ENCODE results near the gene EIF4G3. TPM values are rescaled to one million over a fixed set of nuclear protein-coding genes. Genes with fewer than 3 reads are reported as not detected.
"Not testable (repeated sequence)": the region's sequence is repeated elsewhere in the genome, so short reads cannot be mapped to it uniquely, and the experiment has no call there.

EIF4G3 gene
- total RNA-seq, 1 experiment from 2014 or later = 39.9 TPM

DNA sequence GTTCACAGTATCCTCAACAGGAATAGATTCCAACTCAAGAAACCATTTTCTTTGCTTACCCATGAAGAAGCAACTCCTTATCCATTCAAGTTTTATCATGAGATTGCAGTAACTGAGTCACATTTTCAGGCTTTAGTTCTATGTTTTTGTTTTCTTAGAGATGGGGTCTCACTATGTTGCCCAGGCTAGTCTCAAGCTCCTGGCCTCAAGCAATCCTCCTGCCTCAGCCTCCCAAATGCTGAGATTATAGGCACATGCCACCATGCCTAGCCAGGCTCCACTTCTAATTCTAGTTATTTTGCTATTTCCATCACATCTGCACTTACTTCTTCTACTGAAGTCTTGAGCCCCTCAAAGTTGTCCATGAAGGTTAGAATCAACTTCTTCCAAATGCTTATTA lies 246.3 kb downstream of the EIF4G3 start:
- Mint-ChIP-seq H3K27me3 (ENCODE audit: unreplicated experiment) (no peaks in the 10 kb centered on the region), H3K9me3 (ENCODE audit: low read depth, unreplicated experiment) (no peaks in the 10 kb centered on the region), H3K27ac (ENCODE audit: unreplicated experiment) (no peak overlapping the region), H3K36me3 (ENCODE audit: insufficient read depth, unreplicated experiment) (no peaks in the 10 kb centered on the region), H3K4me1 (ENCODE audit: low read depth, unreplicated experiment) (no peaks in the 10 kb centered on the region), H3K4me3 (ENCODE audit: low read depth, unreplicated experiment) (no peak overlapping the region)
- intact Hi-C loops (cut with micrococcal nuclease; ENCODE audit: unreplicated experiment) = no loop called here
- CTCF ChIA-PET = no interaction called here
- DNase-seq = no peak
- TF ChIP-seq, protein P1, sequence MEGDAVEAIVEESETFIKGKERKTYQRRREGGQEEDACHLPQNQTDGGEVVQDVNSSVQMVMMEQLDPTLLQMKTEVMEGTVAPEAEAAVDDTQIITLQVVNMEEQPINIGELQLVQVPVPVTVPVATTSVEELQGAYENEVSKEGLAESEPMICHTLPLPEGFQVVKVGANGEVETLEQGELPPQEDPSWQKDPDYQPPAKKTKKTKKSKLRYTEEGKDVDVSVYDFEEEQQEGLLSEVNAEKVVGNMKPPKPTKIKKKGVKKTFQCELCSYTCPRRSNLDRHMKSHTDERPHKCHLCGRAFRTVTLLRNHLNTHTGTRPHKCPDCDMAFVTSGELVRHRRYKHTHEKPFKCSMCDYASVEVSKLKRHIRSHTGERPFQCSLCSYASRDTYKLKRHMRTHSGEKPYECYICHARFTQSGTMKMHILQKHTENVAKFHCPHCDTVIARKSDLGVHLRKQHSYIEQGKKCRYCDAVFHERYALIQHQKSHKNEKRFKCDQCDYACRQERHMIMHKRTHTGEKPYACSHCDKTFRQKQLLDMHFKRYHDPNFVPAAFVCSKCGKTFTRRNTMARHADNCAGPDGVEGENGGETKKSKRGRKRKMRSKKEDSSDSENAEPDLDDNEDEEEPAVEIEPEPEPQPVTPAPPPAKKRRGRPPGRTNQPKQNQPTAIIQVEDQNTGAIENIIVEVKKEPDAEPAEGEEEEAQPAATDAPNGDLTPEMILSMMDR (IDR thresholded peaks at IDR 0.05; ENCODE audit: unreplicated experiment) = no peak
- no TSS peak for BruUV-seq (replicated peaks)

DNA sequence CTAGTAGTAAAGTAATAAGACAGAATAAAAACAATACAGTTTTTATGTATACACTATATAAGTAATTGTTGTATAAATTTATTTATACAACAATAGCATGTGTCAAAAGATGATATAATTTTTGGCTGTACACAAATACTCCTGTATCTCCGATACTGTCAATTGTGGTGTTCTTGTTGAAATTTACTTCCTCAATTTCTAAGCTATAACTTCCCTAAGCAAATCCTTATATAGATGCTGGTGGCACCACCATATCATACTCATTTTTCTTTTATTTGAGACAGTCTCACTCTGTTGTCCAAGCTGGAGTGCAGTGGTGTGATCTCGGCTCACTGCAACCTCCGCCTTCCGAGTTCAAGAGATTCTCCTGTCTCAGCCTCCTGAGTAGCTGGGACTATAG lies 248.6 kb downstream of the EIF4G3 start:
- BruUV-seq (replicated peaks) = no TSS peak
- H3K4me1 Mint-ChIP-seq (ENCODE audit: low read depth, unreplicated experiment) = no peaks in the 10 kb centered on the region
- no peak overlapping the region for H3K4me3 Mint-ChIP-seq (ENCODE audit: low read depth, unreplicated experiment)
- CTCF ChIA-PET = no interaction called here
- no peak for DNase-seq
- H3K36me3 Mint-ChIP-seq (ENCODE audit: insufficient read depth, unreplicated experiment) = no peaks in the 10 kb centered on the region
- H3K27ac Mint-ChIP-seq (ENCODE audit: unreplicated experiment) = no peak overlapping the region
- intact Hi-C loops (cut with micrococcal nuclease; ENCODE audit: unreplicated experiment) = no loop called here
- no peaks in the 10 kb centered on the region for H3K27me3 Mint-ChIP-seq (ENCODE audit: unreplicated experiment)
- TF ChIP-seq, protein P1 (IDR thresholded peaks at IDR 0.05; ENCODE audit: unreplicated experiment) = no peak
- H3K9me3 Mint-ChIP-seq (ENCODE audit: low read depth, unreplicated experiment) = no peaks in the 10 kb centered on the region

DNA sequence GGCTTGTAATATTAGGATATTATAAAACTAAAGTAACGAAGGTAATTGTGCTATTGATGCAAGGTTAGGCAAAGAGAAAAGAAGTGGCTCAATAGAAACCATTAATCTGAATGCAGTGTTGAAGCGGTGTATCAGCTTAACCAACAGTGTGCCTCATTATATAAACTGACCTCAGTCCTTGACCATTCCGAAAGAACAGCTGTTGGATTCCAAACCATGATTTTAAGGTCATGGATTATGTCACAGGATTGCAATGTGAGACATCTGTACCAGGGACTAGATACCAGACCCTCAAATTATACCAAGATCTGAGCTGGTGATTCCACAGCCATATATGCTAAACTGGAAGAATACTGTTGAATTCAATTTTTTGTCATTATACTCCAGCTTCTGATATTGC lies 255.4 kb downstream of the EIF4G3 start:
- Mint-ChIP-seq H3K4me3 (ENCODE audit: low read depth, unreplicated experiment) (no peak overlapping the region), H3K27me3 (ENCODE audit: unreplicated experiment) (no peaks in the 10 kb centered on the region), H3K4me1 (ENCODE audit: low read depth, unreplicated experiment) (no peaks in the 10 kb centered on the region), H3K9me3 (ENCODE audit: low read depth, unreplicated experiment) (no peaks in the 10 kb centered on the region), H3K36me3 (ENCODE audit: insufficient read depth, unreplicated experiment) (no peaks in the 10 kb centered on the region), H3K27ac (ENCODE audit: unreplicated experiment) (no peak overlapping the region)
- CTCF ChIA-PET = no interaction called here
- no TSS peak for BruUV-seq (replicated peaks)
- TF ChIP-seq, protein P1 (IDR thresholded peaks at IDR 0.05; ENCODE audit: unreplicated experiment) = no peak
- intact Hi-C loops (cut with micrococcal nuclease; ENCODE audit: unreplicated experiment) = no loop called here
- DNase-seq = no peak

DNA sequence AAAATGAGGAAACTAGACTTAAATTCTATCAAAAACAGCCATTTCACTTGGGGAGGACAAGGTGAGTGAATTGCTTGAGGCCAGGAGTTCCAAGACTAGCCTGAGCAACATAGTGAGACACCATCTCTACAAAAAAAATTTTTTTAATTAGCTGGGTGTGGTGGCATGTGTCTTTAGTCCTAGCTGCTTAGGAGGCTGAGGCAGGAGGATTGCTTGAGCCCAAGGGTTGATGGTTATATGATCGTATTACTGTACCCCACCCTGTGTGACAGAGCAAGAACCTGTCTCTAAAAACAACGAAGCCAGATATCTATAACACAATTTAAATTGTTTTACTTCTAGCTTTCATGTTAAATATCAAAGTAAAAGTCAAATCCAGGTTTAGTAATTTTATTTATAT lies 263.5 kb downstream of the EIF4G3 start:
- no peaks in the 10 kb centered on the region for H3K4me1 Mint-ChIP-seq (ENCODE audit: low read depth, unreplicated experiment)
- no peaks in the 10 kb centered on the region for H3K36me3 Mint-ChIP-seq (ENCODE audit: insufficient read depth, unreplicated experiment)
- no peaks in the 10 kb centered on the region for H3K27me3 Mint-ChIP-seq (ENCODE audit: unreplicated experiment)
- no peak overlapping the region for H3K27ac Mint-ChIP-seq (ENCODE audit: unreplicated experiment)
- DNase-seq = no peak
- CTCF ChIA-PET = interaction anchor here (0.8 kb wide), 1 partner anchor 934 kb away, joined by 4 read pairs; no protein-coding TSS in a partner anchor
- BruUV-seq (replicated peaks) = no TSS peak
- TF ChIP-seq, protein P1 (IDR thresholded peaks at IDR 0.05; ENCODE audit: unreplicated experiment) = no peak
- H3K9me3 Mint-ChIP-seq (ENCODE audit: low read depth, unreplicated experiment) = no peaks in the 10 kb centered on the region
- H3K4me3 Mint-ChIP-seq (ENCODE audit: low read depth, unreplicated experiment) = no peak overlapping the region
- intact Hi-C loops (cut with micrococcal nuclease; ENCODE audit: unreplicated experiment) = no loop called here

GRCh38 chr1:20907526-20907925 lies 269.2 kb downstream of the EIF4G3 start:
- BruUV-seq (replicated peaks); intact Hi-C loops (cut with micrococcal nuclease; ENCODE audit: unreplicated experiment); H3K4me1 Mint-ChIP-seq (ENCODE audit: low read depth, unreplicated experiment); H3K9me3 Mint-ChIP-seq (ENCODE audit: low read depth, unreplicated experiment); H3K36me3 Mint-ChIP-seq (ENCODE audit: insufficient read depth, unreplicated experiment); H3K4me3 Mint-ChIP-seq (ENCODE audit: low read depth, unreplicated experiment); DNase-seq; H3K27ac Mint-ChIP-seq (ENCODE audit: unreplicated experiment); CTCF ChIA-PET; H3K27me3 Mint-ChIP-seq (ENCODE audit: unreplicated experiment): not testable (repeated sequence)
